GM21360 (cell line): Measurements from ENCODE around the gene PLA2R1.
A peak's percentile ranks its signal among the peaks of the same experiment; 100 is the strongest.
"Not testable (repeated sequence)": the region's sequence is repeated elsewhere in the genome, so short reads cannot be mapped to it uniquely, and the experiment has no call there.

Experiments used
- ATAC-seq: cut with Tn5 transposase; IDR thresholded peaks from one replicate; pipeline ENCODE4 v1.9.1; 2021; ENCODE audit warnings: mild to moderate bottlenecking, moderate library complexity; ENCODE audit not compliant: unreplicated experiment

The PLA2R1 gene

DNA sequence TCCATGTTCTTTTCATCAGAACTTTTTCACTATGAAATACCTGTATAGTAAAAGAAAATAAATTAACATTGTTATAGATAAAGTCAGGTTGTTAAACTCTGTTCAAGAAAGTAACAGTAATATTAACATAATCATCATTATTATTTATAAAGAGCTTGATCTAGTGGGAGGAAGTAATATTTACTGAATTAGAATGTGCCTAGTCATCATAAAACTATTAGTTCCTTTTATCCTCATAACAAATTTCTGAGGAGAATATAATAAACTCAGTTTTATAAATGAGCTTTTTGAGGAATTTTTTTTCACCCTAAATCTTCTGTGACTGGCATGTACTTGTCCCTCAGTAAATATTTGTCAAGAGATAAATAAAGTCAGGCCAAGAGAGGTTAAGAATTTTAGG, 78.4 kb downstream of the PLA2R1 start:
- ATAC-seq = no peak

DNA sequence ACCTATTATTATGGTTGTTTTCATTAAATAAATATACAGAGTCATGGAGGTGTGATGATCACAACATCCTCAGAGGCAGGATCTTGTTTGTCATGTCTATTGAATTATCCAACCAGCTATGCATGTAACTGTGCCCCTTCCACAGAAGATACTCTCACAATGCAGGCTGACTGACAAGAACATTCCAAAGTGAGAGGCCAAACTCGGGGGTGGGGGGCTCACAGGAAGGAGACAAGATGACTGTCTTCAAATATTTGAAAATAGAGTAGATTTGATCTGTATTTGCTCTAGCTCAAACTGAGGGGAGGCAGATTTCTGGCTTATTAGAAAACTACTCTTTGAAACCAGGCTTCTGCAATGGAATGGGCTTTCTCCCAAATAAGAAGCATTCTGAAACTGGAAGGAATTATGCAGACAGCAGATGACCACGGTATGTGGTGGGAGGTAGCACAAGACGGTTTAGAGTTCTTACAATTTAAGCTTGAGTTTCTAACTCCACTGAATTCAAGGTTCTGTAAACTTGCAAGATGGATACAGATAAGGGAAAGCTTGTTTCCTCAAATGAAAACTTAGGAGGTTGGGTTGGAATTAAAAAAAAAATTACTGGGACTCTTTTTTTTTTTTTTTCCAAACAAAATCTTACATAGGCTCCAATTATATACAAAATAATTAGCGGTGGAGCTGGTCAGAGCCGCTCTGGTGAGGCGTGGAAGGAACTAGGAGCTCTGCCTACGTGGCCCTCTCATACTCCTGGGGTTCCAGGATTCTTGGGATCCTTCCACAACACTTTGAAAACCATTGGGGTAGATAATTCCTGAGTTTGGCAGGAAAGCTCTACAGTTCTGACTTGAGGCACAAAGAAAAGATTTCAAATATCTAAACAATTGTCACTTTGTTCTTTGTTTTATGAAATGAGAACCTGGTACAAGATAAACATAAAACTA, 79.3 kb downstream of the PLA2R1 start:
- no peak for ATAC-seq

DNA sequence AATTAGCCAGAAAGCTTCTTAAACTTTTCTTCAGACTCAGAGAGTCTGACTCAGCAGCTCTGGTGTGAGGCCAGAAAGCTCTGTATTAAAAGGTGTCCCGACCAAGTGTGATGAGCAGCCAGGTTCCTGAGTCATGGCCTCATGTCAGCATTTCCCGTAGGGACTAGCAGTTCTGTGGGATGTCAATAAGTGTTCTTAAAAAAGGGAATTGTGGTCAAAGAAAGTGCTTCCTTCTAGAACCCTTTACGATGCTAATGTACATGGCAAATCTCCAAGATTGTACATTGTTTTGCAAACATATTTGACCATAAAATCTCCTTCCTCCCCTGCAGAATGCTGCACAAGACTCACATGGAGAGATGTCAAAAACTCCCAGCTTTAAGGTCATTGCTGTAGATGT, 80.1 kb downstream of the PLA2R1 start:
- ATAC-seq = no peak

DNA sequence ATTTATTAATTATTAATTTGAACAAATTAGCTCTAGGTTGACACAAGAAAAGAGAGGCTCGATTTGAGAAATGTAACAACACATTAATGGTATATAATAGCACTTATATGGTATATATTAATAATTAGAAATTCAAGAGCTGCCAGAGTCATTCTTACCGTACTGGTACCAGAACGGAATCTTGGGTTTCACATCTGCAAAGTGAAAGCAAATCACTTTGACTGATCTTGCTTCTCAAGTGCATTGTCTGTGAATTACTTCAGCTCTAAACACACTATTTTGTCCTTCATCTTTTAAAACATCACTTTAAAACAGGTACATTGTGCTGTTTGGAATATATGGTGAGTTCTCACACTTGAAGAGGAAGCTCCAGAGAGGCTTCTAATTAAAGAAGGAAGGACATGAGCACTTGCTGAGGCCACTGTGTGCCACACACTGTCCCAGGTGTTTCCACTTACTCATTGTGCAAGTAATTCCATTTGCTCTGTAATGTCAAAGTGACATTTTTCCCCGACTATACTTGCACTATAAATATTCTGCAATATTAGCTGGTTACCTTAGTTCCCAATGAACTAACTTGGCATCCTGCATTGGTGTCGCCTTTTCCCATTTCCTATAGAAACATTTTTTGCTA, 85.8 kb downstream of the PLA2R1 start:
- no peak for ATAC-seq

DNA sequence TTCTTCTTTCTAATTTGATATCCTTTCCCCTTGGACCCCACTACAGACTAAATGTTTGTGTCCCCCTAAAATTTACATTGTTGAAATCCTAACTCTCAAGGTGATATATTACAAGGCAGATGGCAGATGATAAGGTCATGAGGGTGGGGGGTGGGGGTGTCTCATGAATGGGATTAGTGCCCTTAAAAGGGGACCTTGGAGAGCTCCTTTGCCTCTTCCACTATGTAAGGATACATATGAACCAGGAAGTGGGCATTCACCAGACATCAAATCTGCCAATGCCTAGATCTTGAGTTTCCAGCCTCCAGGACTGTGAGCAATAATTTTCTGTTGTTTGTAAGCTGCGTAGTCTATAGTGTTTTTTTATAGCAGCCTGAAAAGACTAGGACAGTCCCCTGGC, 89.1 kb downstream of the PLA2R1 start:
- no peak for ATAC-seq

DNA sequence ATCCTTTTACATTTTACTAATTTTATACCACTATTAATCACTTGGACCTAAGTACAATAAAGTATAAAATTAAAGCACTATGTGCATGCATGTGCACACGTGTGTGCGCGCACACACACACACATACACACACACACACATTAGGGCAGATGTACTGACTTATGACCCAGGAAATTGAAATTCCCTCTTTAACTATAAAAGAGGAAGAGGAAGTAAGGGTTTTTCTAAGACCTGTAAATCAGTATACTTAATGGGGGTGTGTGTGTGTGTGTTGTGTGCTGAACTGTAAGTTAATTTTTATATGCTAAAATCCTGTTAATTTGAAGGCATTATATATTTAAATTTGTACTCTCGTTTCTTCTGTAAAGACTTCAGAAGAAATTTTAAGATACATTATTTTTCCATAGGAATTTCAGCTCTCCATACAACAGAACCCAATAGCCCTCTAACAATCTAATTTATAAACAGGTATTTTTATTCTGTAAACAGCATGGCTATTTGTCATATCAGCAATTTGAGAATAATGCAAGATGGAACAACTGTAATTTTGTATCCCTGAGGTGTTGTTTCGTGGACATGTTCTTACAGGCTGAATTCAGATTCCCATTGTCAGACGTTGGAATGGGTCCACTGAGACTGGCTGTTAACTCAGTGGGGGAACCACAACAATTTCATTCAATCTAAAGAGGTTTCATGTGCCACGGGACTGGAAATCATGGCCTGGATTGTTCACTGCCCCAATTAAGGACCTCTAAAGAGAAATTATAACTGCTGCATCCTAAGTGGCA, 90.9 kb downstream of the PLA2R1 start:
- ATAC-seq = no peak

DNA sequence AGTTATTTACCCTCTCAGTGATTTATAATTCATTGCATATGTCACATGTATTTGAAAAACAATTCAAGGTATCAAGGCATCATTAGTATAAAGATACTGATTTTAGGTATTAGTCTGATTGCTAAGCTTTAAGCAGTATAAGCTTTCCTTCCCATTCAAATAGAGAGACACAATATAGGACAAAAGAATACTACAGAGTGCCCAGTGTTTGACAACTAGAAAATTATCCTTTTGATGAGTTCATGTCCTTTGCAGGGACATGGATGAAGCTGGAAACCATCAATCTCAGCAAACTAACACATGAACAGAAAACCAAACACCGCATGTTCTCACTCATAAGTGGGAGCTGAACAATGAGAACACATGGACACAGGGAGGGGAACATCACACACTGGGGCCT, 91.9 kb downstream of the PLA2R1 start:
- ATAC-seq = not testable (repeated sequence)

DNA sequence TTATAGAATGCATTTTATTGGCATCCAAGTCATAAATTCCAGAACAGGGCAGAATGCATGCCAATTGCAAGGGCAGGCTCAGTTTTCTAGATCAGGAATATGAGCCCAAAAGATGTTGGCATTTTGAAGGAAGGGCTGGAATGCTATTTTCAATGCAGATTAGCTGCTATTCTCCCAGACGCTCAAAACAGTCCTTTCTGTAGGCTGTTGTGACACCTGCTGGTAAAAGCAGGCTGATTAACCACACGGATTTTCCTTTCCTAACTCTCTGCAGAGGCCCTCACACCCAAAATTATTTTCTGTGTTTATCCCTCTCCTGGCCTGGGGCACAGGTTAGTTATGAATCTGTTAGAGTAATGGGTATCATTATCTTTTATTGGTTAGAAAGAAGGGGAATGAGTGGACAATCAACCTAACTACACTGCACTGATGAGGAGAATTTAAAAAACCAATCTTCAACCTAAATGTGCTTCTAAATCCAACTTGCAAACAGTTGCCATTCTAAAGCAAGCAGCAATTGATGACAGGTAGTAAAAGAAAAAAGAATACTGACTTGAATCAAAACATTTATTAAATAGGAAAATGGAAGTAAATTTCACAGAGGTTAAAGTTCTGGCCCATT, 94.0 kb downstream of the PLA2R1 start:
- peak; percentile 45 for ATAC-seq

DNA sequence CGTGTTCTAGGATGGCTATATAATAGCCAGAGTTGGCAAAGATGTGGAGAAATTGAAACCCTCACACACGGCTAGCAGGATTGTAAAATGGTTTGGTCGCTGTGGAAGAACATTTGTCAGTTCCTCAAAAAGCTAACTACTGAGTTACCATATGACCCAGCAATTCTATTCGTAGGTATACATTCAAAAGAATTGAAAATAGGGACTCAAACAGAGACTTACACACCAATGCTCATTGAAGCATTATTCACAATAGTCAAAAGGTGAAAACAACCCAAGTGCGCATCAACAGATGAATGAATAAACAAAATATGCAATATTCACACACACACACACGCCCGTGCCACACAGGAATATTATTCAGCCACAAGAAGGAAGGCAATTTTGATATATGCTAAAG, 98.7 kb downstream of the PLA2R1 start:
- peak; percentile 81 for ATAC-seq

DNA sequence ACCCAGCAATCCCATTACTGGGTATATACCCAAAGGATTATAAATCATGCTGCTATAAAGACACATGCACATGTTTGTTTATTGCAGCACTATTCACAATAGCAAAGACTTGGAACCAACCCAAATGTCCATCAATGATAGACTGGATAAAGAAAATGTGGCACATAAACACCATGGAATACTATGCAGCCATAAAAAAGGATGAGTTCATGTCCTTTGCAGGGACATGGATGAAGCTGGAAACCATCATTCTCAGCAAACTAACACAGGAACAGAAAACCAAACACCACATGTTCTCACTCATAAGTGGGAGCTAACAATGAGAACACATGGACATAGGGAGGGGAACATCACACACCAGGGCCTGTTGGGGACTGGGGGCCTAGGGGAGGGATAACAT, 99.9 kb downstream of the PLA2R1 start:
- not testable (repeated sequence) for ATAC-seq

DNA sequence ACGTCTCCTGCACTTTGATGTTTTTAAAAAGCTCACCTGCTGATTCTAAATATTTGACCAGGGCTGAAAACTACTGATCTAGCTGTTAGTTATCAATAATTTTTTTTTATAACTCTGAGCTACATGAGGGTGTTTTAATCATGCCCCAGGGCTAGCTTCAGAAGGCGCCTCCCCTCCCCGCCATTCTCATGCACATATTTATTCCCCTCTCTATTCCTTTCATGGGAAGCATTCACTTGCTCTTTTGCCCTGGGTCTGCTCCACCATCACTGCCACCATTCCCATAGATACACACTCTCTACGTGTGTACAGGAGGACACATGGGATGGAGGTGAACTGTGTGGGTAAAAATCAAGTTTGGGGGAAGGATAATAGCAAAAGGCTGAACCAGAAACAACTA, 101.0 kb downstream of the PLA2R1 start:
- ATAC-seq = no peak

DNA sequence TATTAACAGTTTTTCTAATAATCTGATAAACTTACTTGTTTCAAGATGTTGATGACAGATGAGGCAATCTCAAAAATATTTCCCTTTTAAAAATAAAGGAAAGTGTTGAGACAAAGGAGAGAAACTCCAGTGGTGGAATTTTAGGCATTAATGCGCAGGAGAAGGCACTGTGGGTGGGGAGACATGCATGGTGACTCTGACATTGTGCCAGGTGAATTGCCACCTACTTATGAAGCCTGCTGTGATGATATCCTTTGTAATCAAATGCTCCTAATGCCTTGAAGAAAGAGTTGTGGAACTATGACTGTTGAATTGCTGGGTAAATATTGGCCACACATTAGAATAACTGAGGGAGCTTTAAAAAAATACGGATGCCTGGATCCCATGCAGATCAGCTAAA, 101.4 kb downstream of the PLA2R1 start:
- ATAC-seq = no peak

DNA sequence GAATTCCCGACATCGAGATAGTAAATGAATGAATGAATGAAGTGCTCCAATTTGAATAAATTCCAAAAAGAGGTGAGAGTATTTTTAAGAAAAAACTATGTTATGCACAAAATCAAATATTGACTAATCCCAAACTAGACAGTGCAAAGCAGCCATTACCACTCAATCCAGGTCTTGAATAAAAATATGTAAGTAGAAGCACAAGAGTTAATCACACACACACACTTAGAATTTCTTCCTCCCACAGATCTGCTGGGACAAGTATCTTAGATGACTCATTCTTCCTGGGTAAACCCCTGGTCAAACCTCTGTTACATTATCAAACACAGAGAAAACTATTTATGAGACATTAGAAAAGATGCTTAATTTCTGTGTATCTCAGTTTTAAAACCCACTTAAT, 102.0 kb downstream of the PLA2R1 start:
- ATAC-seq = peak; percentile 40

DNA sequence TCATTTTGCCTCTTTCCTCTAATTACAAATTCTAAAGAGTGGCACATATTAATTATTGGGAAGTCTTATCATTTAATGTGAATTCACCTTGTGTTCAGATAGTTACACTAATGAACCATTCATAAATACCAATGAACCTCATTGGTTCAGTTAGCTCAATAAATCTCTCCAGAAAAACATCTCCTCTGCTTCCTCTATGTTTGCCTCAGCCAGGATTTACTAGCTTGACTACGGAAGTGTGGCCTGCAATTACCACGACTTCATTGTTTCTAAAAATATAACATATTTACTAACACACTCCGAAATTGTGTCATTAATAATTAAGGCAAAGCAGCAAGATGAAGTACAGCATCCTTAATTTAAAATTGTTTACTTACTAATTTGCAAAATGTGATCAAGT, 103.3 kb downstream of the PLA2R1 start:
- no peak for ATAC-seq

DNA sequence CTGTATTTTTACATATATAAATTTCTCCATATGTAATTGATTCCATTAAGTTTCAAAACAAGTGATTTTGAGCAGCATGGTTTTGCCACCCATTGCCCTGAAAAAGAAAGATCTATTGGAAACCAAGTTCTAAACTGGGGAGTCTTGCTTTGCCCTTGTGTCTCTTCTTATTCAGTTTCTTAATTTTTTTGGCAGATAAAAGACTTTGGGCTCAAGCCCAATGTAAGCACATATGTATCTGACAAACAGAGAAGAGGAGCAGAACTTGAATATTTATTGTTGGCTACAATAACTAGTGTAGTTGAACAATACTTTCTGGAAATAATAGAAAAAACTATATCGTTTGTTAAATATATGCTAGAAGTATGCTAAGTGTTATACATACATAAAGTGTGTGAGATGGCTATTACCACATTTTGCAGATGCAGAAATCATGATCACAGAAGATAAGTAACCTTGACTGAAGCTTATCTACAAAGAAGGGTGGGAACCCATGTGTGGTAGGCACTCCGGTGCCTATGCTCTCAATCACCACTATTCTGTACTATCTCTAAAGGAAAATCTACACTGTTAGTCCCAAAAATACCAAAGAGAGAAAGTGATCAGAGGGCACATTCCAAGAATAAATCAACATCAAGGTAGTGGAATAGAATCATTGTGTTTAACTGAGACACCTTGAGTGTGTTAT, 109.1 kb downstream of the PLA2R1 start:
- ATAC-seq = no peak

DNA sequence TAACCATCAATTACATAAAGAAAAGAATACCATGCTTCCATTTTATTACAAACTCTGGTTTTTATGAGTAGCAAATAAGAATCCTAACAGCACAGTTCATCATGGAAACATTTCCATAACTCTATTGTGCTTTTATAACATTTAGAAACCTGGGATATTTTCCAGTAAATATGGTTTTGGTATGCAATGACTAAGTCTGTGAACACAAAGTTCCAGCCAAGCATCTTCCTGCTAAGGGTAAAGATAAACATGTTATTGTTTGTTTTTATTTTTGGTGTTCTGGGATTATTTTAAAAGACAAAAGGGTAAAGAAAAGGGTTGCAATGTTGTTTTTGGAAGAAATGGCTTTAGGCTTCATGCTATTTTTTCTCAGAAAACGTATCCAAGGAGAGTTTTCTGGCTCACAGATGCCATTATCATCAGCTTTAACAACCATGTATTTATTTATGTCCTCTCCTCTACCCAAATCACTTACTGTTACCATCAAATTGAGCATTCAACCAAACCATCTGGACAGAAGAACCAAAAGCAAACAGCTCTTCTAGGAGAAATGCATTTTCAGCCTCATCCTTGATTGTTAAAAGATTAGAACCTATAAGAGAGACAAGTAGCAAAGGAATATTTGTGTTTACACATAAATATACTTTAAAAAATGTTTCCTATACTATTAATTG, 116.0 kb downstream of the PLA2R1 start:
- ATAC-seq = no peak

DNA sequence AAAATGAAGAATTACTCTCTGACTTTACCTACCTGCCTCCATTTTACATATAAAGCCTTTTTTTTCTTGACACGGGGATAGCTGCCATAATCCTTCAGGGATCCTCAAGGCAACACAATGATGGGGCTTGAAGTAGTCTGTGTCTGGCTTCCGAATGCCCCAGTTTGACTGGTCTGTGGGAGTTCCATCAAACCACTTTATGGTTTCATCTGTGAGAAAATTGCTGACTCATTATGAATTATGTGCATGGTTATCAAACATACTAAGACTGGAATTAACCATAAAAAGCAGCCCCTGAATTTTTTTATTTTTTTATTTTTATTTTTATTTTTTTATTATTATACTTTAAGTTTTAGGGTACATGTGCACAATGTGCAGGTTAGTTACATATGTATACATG, 117.5 kb downstream of the PLA2R1 start:
- no peak for ATAC-seq

DNA sequence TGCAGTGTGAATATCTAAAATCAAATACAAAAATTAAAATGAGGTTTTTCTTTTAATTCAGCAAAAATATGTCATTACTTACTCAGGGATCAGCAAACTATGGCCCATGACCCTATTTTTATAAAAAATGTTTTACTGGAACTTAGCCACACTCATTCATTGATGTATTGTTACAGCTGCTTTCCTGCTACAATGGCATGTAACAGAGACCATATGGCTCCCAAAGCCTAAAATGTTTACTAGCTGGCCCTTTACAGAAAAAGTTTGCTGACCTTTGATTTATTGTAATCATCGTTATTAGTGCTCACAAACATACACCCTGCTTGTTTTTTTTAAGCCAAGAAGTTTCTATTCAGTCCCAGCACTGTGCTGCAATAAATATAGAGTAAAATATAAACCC, 120.3 kb downstream of the PLA2R1 start:
- no peak for ATAC-seq

DNA sequence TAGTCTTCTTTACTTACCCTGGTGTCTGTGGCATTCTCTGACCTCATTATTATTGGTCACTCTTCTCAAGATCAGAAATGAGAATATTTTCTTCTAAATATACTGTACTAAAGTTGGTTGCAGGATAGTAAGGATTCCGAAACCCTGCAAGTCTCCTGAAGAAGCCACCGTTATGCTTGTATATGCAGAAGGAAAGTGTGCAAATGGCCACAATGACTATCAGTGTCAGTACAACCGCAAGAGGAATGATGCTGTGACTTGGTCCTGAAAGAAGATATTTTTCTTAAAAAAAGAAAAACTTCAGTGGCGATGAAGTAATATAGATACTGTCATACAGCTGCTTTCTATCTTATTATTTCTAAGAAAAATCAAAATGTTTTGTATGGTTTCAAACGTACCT, 120.7 kb downstream of the PLA2R1 start:
- no peak for ATAC-seq

DNA sequence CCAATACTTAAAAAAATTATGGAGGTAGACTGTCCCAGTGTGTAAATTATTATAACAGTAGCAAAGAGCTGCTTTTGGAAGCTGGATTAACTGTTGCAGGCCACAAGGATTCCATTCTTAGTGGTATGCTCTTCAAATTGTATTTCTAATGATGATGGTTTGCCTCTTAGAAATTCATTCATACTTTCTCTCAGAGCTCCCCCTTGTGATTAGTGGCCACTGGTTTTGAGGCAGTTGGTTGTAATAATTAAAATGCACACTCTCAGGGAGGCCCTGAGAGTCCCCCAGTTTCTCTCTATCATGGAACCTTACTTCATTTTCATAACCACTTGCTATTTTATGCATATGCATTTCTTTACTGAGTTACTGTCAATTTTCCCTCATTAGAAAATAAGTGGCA, 122.5 kb downstream of the PLA2R1 start:
- ATAC-seq = peak; percentile 91
